DND-41 (cell line): ENCODE measurements around the gene CCK.
"Not testable (repeated sequence)": the region's sequence is repeated elsewhere in the genome, so short reads cannot be mapped to it uniquely, and the experiment has no call there.

ENCODE experiments used
- ATAC-seq: fragments of 200-7000 bp; cut with Tn5 transposase; 3 replicates; pipeline ENCODE4 v1.9.1; 2021; ENCODE audit warnings: low read depth; ENCODE audit not compliant: insufficient read depth
- DNase-seq: peaks from one replicate; pipeline ENCODE4 v3.0.0-alpha.2; 2020
- H2AFZ ChIP-seq: 2 replicates; pipeline ENCODE4 v1.6.0; 2012; ENCODE audit warnings: low read depth, low read length
- H3K27ac ChIP-seq: 2 replicates; pipeline ENCODE4 v1.5.1; 2012; ENCODE audit warnings: low read length, inconsistent platforms
- H3K27me3 ChIP-seq: fragments of 200-600 bp; sonication (generic); 2 replicates; pipeline ENCODE4 v1.6.0; 2012; ENCODE audit warnings: low read length, mild to moderate bottlenecking, inconsistent platforms; ENCODE audit not compliant: insufficient read depth, poor library complexity
- H3K36me3 ChIP-seq: 2 replicates; pipeline ENCODE4 v1.5.1; 2012; ENCODE audit warnings: low read length, inconsistent platforms; ENCODE audit not compliant: insufficient read depth
- H3K4me1 ChIP-seq: 2 replicates; pipeline ENCODE4 v1.5.1; 2012; ENCODE audit warnings: mild to moderate bottlenecking, low read length; ENCODE audit not compliant: insufficient read depth
- H3K4me2 ChIP-seq: 2 replicates; pipeline ENCODE4 v1.6.0; 2012; ENCODE audit warnings: mild to moderate bottlenecking, moderate library complexity, low read length, inconsistent platforms; ENCODE audit not compliant: insufficient read depth
- H3K4me3 ChIP-seq, 2 experiments: fragments of 200-600 bp in 1 of 2; shearing (Covaris generic) in 1 of 2; 2 replicates each; pipeline ENCODE4 v1.5.1; 2012 to 2016; ENCODE audit warnings: inconsistent platforms in 2 of 2, low read length in 2 of 2, mild to moderate bottlenecking in 2 of 2, low read depth in 1 of 2, moderate library complexity in 1 of 2
- H3K79me2 ChIP-seq: 2 replicates; pipeline ENCODE4 v1.6.0; 2012; ENCODE audit warnings: low read length, inconsistent platforms; ENCODE audit not compliant: insufficient read depth
- H3K9ac ChIP-seq: 2 replicates; pipeline ENCODE4 v1.6.0; 2012; ENCODE audit warnings: low read depth, mild to moderate bottlenecking, inconsistent platforms, low read length, moderate library complexity
- H3K9me3 ChIP-seq: 2 replicates; pipeline ENCODE4 v1.5.1; 2012; ENCODE audit warnings: low read length, moderate library complexity, mild to moderate bottlenecking, inconsistent platforms; ENCODE audit not compliant: insufficient read depth, severe bottlenecking
- H4K20me1 ChIP-seq: 2 replicates; pipeline ENCODE4 v1.6.0; 2012; ENCODE audit warnings: low read length; ENCODE audit not compliant: insufficient read depth
- CTCF ChIP-seq: IDR thresholded peaks from 2 replicates; pipeline ENCODE4 v1.5.1; 2012; ENCODE audit warnings: borderline replicate concordance, low read length, moderate library complexity, mild to moderate bottlenecking; ENCODE audit not compliant: poor library complexity, severe bottlenecking; ENCODE audit errors: extremely low read depth
- EZH2 ChIP-seq: IDR thresholded peaks from 3 replicates; pipeline ENCODE4 v1.6.1; 2012; ENCODE audit warnings: borderline replicate concordance, low read depth, mild to moderate bottlenecking, moderate library complexity, low read length, inconsistent platforms; ENCODE audit not compliant: severe bottlenecking

CCK gene

GRCh38 chr3:42289026-42289425 lies 23.0 kb upstream of the CCK start:
- Histone ChIP-seq H3K4me3 (no peak overlapping the region), H3K27me3 (no peaks in the 10 kb centered on the region), H3K4me2 (no peak overlapping the region), H3K4me1 (no peaks in the 10 kb centered on the region), H4K20me1 (no peaks in the 10 kb centered on the region), H3K27ac (no peak overlapping the region), H3K9me3 (no peaks in the 10 kb centered on the region), H3K9ac (no peak overlapping the region), H2AFZ (no peak overlapping the region), H3K79me2 (no peaks in the 10 kb centered on the region), H3K36me3 (no peaks in the 10 kb centered on the region)
- DNase-seq (no peak), ATAC-seq (no peak)
- no peak for TF ChIP-seq CTCF
- no peak for TF ChIP-seq EZH2

- H4K20me1 ChIP-seq: no peaks in the 10 kb centered on the region
- DNase-seq (no peak), ATAC-seq (no peak)
- no peak overlapping the region for H3K9ac ChIP-seq
- no peaks in the 10 kb centered on the region for H3K4me1 ChIP-seq
- TF ChIP-seq CTCF (no peak), EZH2 (no peak)
- H3K36me3 ChIP-seq: no peaks in the 10 kb centered on the region
- H3K79me2 ChIP-seq: no peaks in the 10 kb centered on the region
- H3K4me3 ChIP-seq: no peak overlapping the region
- no peak overlapping the region for H3K27ac ChIP-seq
- H3K4me2 ChIP-seq: no peak overlapping the region
- H3K9me3 ChIP-seq: no peaks in the 10 kb centered on the region
- H3K27me3 ChIP-seq: no peaks in the 10 kb centered on the region
- no peak overlapping the region for H2AFZ ChIP-seq
These were observed 22.4 kb upstream of the CCK start for GRCh38 chr3:42288385-42288784.

GRCh38 chr3:42287423-42287822 lies 21.4 kb upstream of the CCK start:
- not testable (repeated sequence) for H4K20me1 ChIP-seq, ATAC-seq

GRCh38 chr3:42277676-42278075 lies 11.7 kb upstream of the CCK start:
- no peaks in the 10 kb centered on the region for H3K36me3 ChIP-seq
- H4K20me1 ChIP-seq: no peaks in the 10 kb centered on the region
- H3K4me2 ChIP-seq: no peak overlapping the region
- ATAC-seq: no peak
- no peak overlapping the region for H2AFZ ChIP-seq
- H3K4me3 ChIP-seq: no peak overlapping the region
- TF ChIP-seq EZH2: no peak
- no peak for TF ChIP-seq CTCF
- no peaks in the 10 kb centered on the region for H3K4me1 ChIP-seq
- H3K9me3 ChIP-seq: peaks cover 16% of the 10 kb centered on the region
- no peaks in the 10 kb centered on the region for H3K27me3 ChIP-seq
- no peak for DNase-seq
- H3K27ac ChIP-seq: no peak overlapping the region
- no peak overlapping the region for H3K9ac ChIP-seq
- H3K79me2 ChIP-seq: no peaks in the 10 kb centered on the region

More at GRCh38 chr3:42287423-42287822, 21.4 kb upstream of the CCK start:
- H2AFZ ChIP-seq, H3K27me3 ChIP-seq, H3K36me3 ChIP-seq, DNase-seq, H3K4me3 ChIP-seq, H3K27ac ChIP-seq, H3K4me2 ChIP-seq, H3K9ac ChIP-seq, H3K79me2 ChIP-seq, H3K9me3 ChIP-seq, H3K4me1 ChIP-seq: not testable (repeated sequence)
